IMR-90 (cell line): ENCODE data around the gene RHBDF2. TPM values are rescaled to one million over a fixed set of nuclear protein-coding genes. Genes with fewer than 3 reads are reported as not detected.
A peak's percentile ranks its signal among the peaks of the same experiment; 100 is the strongest.

Source experiments
- ATAC-seq: fragments of 200-7000 bp; cut with Tn5 transposase; 2 replicates; pipeline ENCODE4 v1.9.1; 2020; ENCODE audit warnings: low read depth, mild to moderate bottlenecking, moderate library complexity
- BruUV-seq: library from RNA; stranded (reverse); fragments of 400-500 nt; replicated peaks from 2 replicates; lab custom pipeline; 2021; lab: Mats Ljungman, UMichigan
- CTCF ChIA-PET: fragments of 300-600 bp; formaldehyde crosslinking; extraction: SDS; loops from one replicate; lab custom pipeline; 2021; ENCODE audit warnings: antibody characterized with exemption; lab: Yijun Ruan, JAX
- POLR2A ChIA-PET: fragments of 300-600 bp; sonication (Branson Sonifier 250); formaldehyde crosslinking; loops from one replicate; lab custom pipeline; 2022; ENCODE audit warnings: antibody characterized with exemption; ENCODE audit not compliant: unreplicated experiment; lab: Charles Lee
- DNase-seq: peaks from one replicate; pipeline ENCODE4 v3.0.0; 2013
- H2AFZ ChIP-seq: replicated peaks from 2 replicates; pipeline ENCODE3; 2013; ENCODE audit warnings: low read length, mild to moderate bottlenecking; ENCODE audit not compliant: poor library complexity
- H2AK5ac ChIP-seq: 2 replicates; pipeline ENCODE4 v1.6.1; 2013; ENCODE audit warnings: low read depth, low read length, inconsistent platforms
- H2AK9ac ChIP-seq: replicated peaks from 2 replicates; pipeline ENCODE3; 2013; ENCODE audit warnings: mild to moderate bottlenecking, low read depth, low read length, moderate library complexity; ENCODE audit not compliant: poor library complexity
- H2BK120ac ChIP-seq: 2 replicates; pipeline ENCODE4 v1.6.1; 2013; ENCODE audit warnings: low read depth, low read length, inconsistent platforms
- H2BK15ac ChIP-seq: 3 replicates; pipeline ENCODE4 v1.6.1; 2013; ENCODE audit warnings: low read depth, low read length, inconsistent platforms
- H2BK20ac ChIP-seq: 2 replicates; pipeline ENCODE4 v1.6.1; 2013; ENCODE audit warnings: low read depth, mild to moderate bottlenecking, inconsistent platforms, low read length, moderate library complexity
- H2BK5ac ChIP-seq: 2 replicates; pipeline ENCODE4 v1.6.1; 2013; ENCODE audit warnings: mild to moderate bottlenecking, low read depth, low read length, inconsistent platforms; ENCODE audit not compliant: poor library complexity, severe bottlenecking
- H3K14ac ChIP-seq: replicated peaks from 2 replicates; pipeline ENCODE4 v1.6.1; 2013; ENCODE audit warnings: low read depth, low read length, inconsistent platforms
- H3K18ac ChIP-seq: 2 replicates; pipeline ENCODE4 v1.6.1; 2013; ENCODE audit warnings: low read depth, low read length, control low read depth
- H3K23ac ChIP-seq: 2 replicates; pipeline ENCODE4 v1.6.1; 2013; ENCODE audit warnings: low read depth, low read length, inconsistent platforms
- H3K27ac ChIP-seq: 2 replicates; pipeline ENCODE4 v1.5.1; 2013; ENCODE audit warnings: mild to moderate bottlenecking, control low read depth, low read length; ENCODE audit not compliant: insufficient read depth
- H3K27me3 ChIP-seq: 2 replicates; pipeline ENCODE4 v1.6.1; 2013; ENCODE audit warnings: low read length; ENCODE audit not compliant: control insufficient read depth, insufficient read depth
- H3K36me3 ChIP-seq: 2 replicates; pipeline ENCODE4 v1.6.1; 2013; ENCODE audit warnings: low read length, mixed read lengths; ENCODE audit not compliant: control insufficient read depth, insufficient read depth
- H3K4ac ChIP-seq: 2 replicates; pipeline ENCODE4 v1.6.1; 2013; ENCODE audit warnings: low read depth, low read length, inconsistent platforms
- H3K4me1 ChIP-seq: 2 replicates; pipeline ENCODE4 v1.6.1; 2013; ENCODE audit warnings: low read length, mixed read lengths; ENCODE audit not compliant: control insufficient read depth, insufficient read depth
- H3K4me2 ChIP-seq: 2 replicates; pipeline ENCODE4 v1.6.1; 2013; ENCODE audit warnings: low read depth, mild to moderate bottlenecking, control low read depth, low read length, moderate library complexity
- H3K4me3 ChIP-seq: 2 replicates; pipeline ENCODE4 v1.5.1; 2013; ENCODE audit warnings: low read depth, mild to moderate bottlenecking, control low read depth, low read length, moderate library complexity; ENCODE audit not compliant: insufficient read depth
- H3K56ac ChIP-seq: 2 replicates; pipeline ENCODE4 v1.6.1; 2013; ENCODE audit warnings: low read length, inconsistent platforms; ENCODE audit not compliant: insufficient read depth; ENCODE audit errors: extremely low read depth
- H3K79me1 ChIP-seq, 2 experiments: 2 replicates each; pipeline ENCODE4 v1.6.1; 2013; ENCODE audit warnings: low read length in 2 of 2, inconsistent platforms in 1 of 2, low read depth in 1 of 2
- H3K9ac ChIP-seq: 2 replicates; pipeline ENCODE4 v1.6.1; 2013; ENCODE audit warnings: low read depth, low read length, control low read depth
- H3K9me1 ChIP-seq: 2 replicates; pipeline ENCODE4 v1.6.1; 2013; ENCODE audit warnings: low read length, inconsistent platforms; ENCODE audit not compliant: insufficient read depth
- H3K9me3 ChIP-seq: 2 replicates; pipeline ENCODE4 v1.6.1; 2013; ENCODE audit warnings: low read length; ENCODE audit not compliant: control insufficient read depth, insufficient read depth
- H4K20me1 ChIP-seq: 2 replicates; pipeline ENCODE4 v1.6.1; 2013; ENCODE audit warnings: low read length, inconsistent platforms; ENCODE audit not compliant: insufficient read depth
- H4K5ac ChIP-seq: 2 replicates; pipeline ENCODE4 v1.6.1; 2013; ENCODE audit warnings: mild to moderate bottlenecking, low read depth, low read length, control low read depth
- H4K8ac ChIP-seq, 2 experiments: 2 replicates each; pipeline ENCODE4 v1.6.1; 2013; ENCODE audit warnings: low read depth in 2 of 2, low read length in 2 of 2, control low read depth in 1 of 2, inconsistent platforms in 1 of 2
- H4K91ac ChIP-seq: 2 replicates; pipeline ENCODE4 v1.6.1; 2013; ENCODE audit warnings: low read depth, low read length, inconsistent platforms; ENCODE audit not compliant: insufficient read depth
- BHLHE40 ChIP-seq: fragments of 150-350 bp; IDR thresholded peaks from 2 replicates; pipeline ENCODE4 v1.6.1; 2016; ENCODE audit warnings: mild to moderate bottlenecking, low read depth, low read length
- CHD1 ChIP-seq: IDR thresholded peaks from 2 replicates; pipeline ENCODE4 v1.6.1; 2012; ENCODE audit warnings: low read depth, low read length, improper control_type of control experiment
- CTCF ChIP-seq: conservative IDR thresholded peaks from 2 replicates; pipeline ENCODE4 v1.5.1; 2012; ENCODE audit warnings: mild to moderate bottlenecking, low read depth, low read length, improper control_type of control experiment
- ELK1 ChIP-seq: fragments of 150-350 bp; IDR thresholded peaks from 2 replicates; pipeline ENCODE4 v1.6.1; 2016; ENCODE audit warnings: low read depth, mild to moderate bottlenecking, low read length, moderate library complexity, borderline replicate concordance
- MAFK ChIP-seq: IDR thresholded peaks from 2 replicates; pipeline ENCODE4 v1.6.1; 2012; ENCODE audit warnings: low read depth, low read length, improper control_type of control experiment
- MAZ ChIP-seq: IDR thresholded peaks from 2 replicates; pipeline ENCODE4 v1.6.1; 2012; ENCODE audit warnings: low read depth, mild to moderate bottlenecking, low read length, improper control_type of control experiment, moderate library complexity, borderline replicate concordance
- MXI1 ChIP-seq: IDR thresholded peaks from 2 replicates; pipeline ENCODE4 v1.6.1; 2012; ENCODE audit warnings: low read depth, mild to moderate bottlenecking, low read length, moderate library complexity, borderline replicate concordance
- NFE2L2 ChIP-seq: fragments of 150-350 bp; IDR thresholded peaks from 2 replicates; pipeline ENCODE4 v1.6.1; 2016; ENCODE audit warnings: low read depth, mild to moderate bottlenecking, low read length
- POLR2A ChIP-seq: IDR thresholded peaks from 2 replicates; pipeline ENCODE4 v1.6.1; 2012; ENCODE audit warnings: mild to moderate bottlenecking, low read depth, low read length
- RAD21 ChIP-seq: IDR thresholded peaks from 2 replicates; pipeline ENCODE4 v1.6.1; 2012; ENCODE audit warnings: low read length, improper control_type of control experiment
- RCOR1 ChIP-seq: IDR thresholded peaks from 2 replicates; pipeline ENCODE4 v1.6.1; 2012; ENCODE audit warnings: mild to moderate bottlenecking, low read length, improper control_type of control experiment; ENCODE audit not compliant: insufficient replicate concordance
- RFX5 ChIP-seq: IDR thresholded peaks from 2 replicates; pipeline ENCODE4 v1.8.0; 2012; ENCODE audit warnings: low read depth, mild to moderate bottlenecking, low read length, moderate library complexity
- USF2 ChIP-seq: fragments of 150-350 bp; IDR thresholded peaks from 2 replicates; pipeline ENCODE4 v1.6.1; 2017; ENCODE audit warnings: mild to moderate bottlenecking, antibody characterized with exemption, low read length, low read depth
- WGBS, 2 experiments: methylation state at CpG; one replicate each; pipeline versions ENCODE4 v1.1.5 to v1.1.7; 2013; ENCODE audit warnings: missing lambda C conversion rate in 2 of 2; ENCODE audit not compliant: insufficient read length in 1 of 2; ENCODE audit errors: extremely low coverage in 2 of 2; 5-methylcytosine and 5-hydroxymethylcytosine counted together
- dilution Hi-C: fragments of 300-500 bp; cut with HindIII; formaldehyde crosslinking; loops from one replicate; pipeline ENCODE4 v1.14.3; 2018; ENCODE audit warnings: low sequenced_read_pairs; ENCODE audit not compliant: unreplicated experiment
- in situ Hi-C: fragments of 300-500 bp; cut with MboI; formaldehyde crosslinking; loops from 3 replicates; pipeline ENCODE4 v1.14.3; 2019; ENCODE audit warnings: low sequenced_read_pairs, inconsistent platforms, mixed read lengths
- intact Hi-C: fragments of 100-400 bp; cut with micrococcal nuclease; formaldehyde crosslinking; loops from 2 replicates; pipeline ENCODE4 v1.10.0; 2022
- polyA plus RNA-seq, 3 experiments: library from polyadenylated mRNA; depleted of rRNA; stranded (reverse); fragments of >200 nt; gene quantifications; 2 replicates each; pipeline ENCODE4 v1.2.3, GENCODE V29; 2012; ENCODE audit warnings: low replicate concordance in 1 of 3
- total RNA-seq: library from RNA; depleted of rRNA; stranded (reverse); fragments of >200 nt; gene quantifications from 2 replicates; pipeline ENCODE4 v1.2.3, GENCODE V29; 2012

Gene RHBDF2
- total and polyA plus RNA-seq, 2 of the 4 experiments (the other 2 are of a cell fraction): 1.3 to 8.3 TPM

GRCh38 chr17:76499267-76499667, 2.0 kb downstream of the RHBDF2 start (continued):
- TF ChIP-seq RCOR1: no peak
- TF ChIP-seq MAFK: no peak
- TF ChIP-seq CHD1: no peak
- no peak for TF ChIP-seq RAD21

GRCh38 chr17:76498876-76499251, 2.4 kb downstream of the RHBDF2 start:
- Histone ChIP-seq H2BK20ac (peak overlapping the region; percentile 30; the same call in 1 of the 2 replicates), H3K4me1 (peaks cover 28% of the 10 kb centered on the region), H4K5ac (peak overlapping the region; percentile 89; the same call in 1 of the 2 replicates), H3K27ac (peak overlapping the region; percentile 55; the same call in 1 of the 2 replicates), H2BK5ac (peak overlapping the region; percentile 80), H3K27me3 (no peaks in the 10 kb centered on the region), H2AK9ac (peak overlapping the region; percentile 65), H2BK120ac (peak overlapping the region; percentile 89), H3K14ac (peak overlapping the region; percentile 64), H3K9me3 (no peaks in the 10 kb centered on the region), H3K23ac (peak overlapping the region; percentile 75; the same call in 1 of the 2 replicates), H3K18ac (peak overlapping the region; percentile 83; the same call in 1 of the 2 replicates), H3K4me2 (no peak overlapping the region), H3K9ac (no peak overlapping the region), H2AFZ (peak overlapping the region; percentile 13), H3K9me1 (peaks cover 16% of the 10 kb centered on the region), H4K91ac (peak overlapping the region; percentile 73; the same call in 1 of the 2 replicates), H2BK15ac (peak overlapping the region; percentile 22; the same call in 1 of the 3 replicates), H3K36me3 (no peaks in the 10 kb centered on the region), H3K79me1 (peaks cover 4 to 30% of the 10 kb centered on the region in 2 experiments; a peak in 3 of 4 replicates), H3K56ac (no peak overlapping the region), H3K4ac (peak overlapping the region; percentile 93), H2AK5ac (peak overlapping the region; percentile 76), H3K4me3 (no peak overlapping the region), H4K8ac (peak overlapping the region; percentile 77 to 92; a peak in 3 of 4 replicates), H4K20me1 (no peaks in the 10 kb centered on the region)
- ATAC-seq (no peak), DNase-seq (no peak)
- in situ Hi-C loops: no loop called here
- ChIA-PET CTCF (no interaction called here), POLR2A (no interaction called here)
- dilution Hi-C loops: no loop called here
- BruUV-seq: no TSS peak
- intact Hi-C loops: no loop called here
- 83% methylated on average over 2 of the region's 4 CpGs; no CpG with 5 or more reads in 1 of the 2 experiments for WGBS, 2 experiments
- TF ChIP-seq POLR2A: no peak
- no peak for TF ChIP-seq MXI1
- no peak for TF ChIP-seq MAZ
- TF ChIP-seq MAFK: no peak
- no peak for TF ChIP-seq CHD1
- TF ChIP-seq USF2: no peak
- no peak for TF ChIP-seq RCOR1
- TF ChIP-seq RFX5: no peak
- no peak for TF ChIP-seq NFE2L2
- TF ChIP-seq RAD21: no peak
- TF ChIP-seq ELK1: no peak
- TF ChIP-seq BHLHE40: no peak
- TF ChIP-seq CTCF: no peak
